K562 (cell line): ENCODE data around the gene NINL. TPM values are rescaled to one million over a fixed set of nuclear protein-coding genes. Genes with fewer than 3 reads are reported as not detected.

Source experiments
- ATAC-seq: fragments of 200-7000 bp; cut with Tn5 transposase; 3 replicates; pipeline ENCODE4 v1.9.1; 2020; ENCODE audit warnings: moderate library complexity
- BruUV-seq: library from RNA; stranded (reverse); fragments of 400-500 nt; replicated peaks from 2 replicates; lab custom pipeline; 2021; lab: Mats Ljungman, UMichigan
- CTCF ChIA-PET: fragments of 300-600 bp; formaldehyde crosslinking; extraction: SDS; loops from one replicate; lab custom pipeline; 2021; ENCODE audit warnings: low intra/inter-chr PET ratio; lab: Yijun Ruan, JAX
- POLR2A ChIA-PET: fragments of 300-600, 350-650 bp; sonication (Branson Sonifier 250); formaldehyde crosslinking; extraction: SDS; loops from one replicate; lab custom pipeline; 2021; ENCODE audit warnings: antibody characterized with exemption, inconsistent platforms; lab: Yijun Ruan, JAX
- DNase-seq, 4 experiments: peaks; one replicate each; pipeline versions ENCODE4 v3.0.0 to v3.0.0-alpha.2; 2011 to 2018; ENCODE audit warnings: low spot score in 3 of 4, mixed read lengths in 3 of 4; ENCODE audit errors: extremely low read depth in 1 of 4
- FAIRE-seq: peaks from 2 replicates; lab custom pipeline; 2011; peaks lifted over from hg19 to GRCh38; lab: Jason Lieb, UNC
- H2AFZ ChIP-seq: 2 replicates; pipeline ENCODE4 v1.6.0; 2011; ENCODE audit warnings: low read depth, low read length, control low read depth, inconsistent platforms
- H3K27ac ChIP-seq: fragments of 200-600 bp; 3 replicates; pipeline ENCODE4 v1.8.0; 2011; ENCODE audit warnings: low read depth, mild to moderate bottlenecking, control low read depth, inconsistent platforms, low read length, moderate library complexity, mixed read lengths; ENCODE audit errors: extremely low read depth
- H3K27me3 ChIP-seq, 2 experiments: fragments of 300-600 bp in 1 of 2; 2 replicates in 1 of 2; 3 replicates in 1 of 2; pipeline versions ENCODE4 v1.6.0 to v1.8.0; 2011; ENCODE audit warnings: inconsistent platforms in 2 of 2, low read length in 2 of 2, mild to moderate bottlenecking in 1 of 2, mixed read lengths in 1 of 2, moderate library complexity in 1 of 2; ENCODE audit not compliant: control insufficient read depth in 2 of 2, insufficient read depth in 2 of 2
- H3K36me3 ChIP-seq: fragments of 300-600 bp; 3 replicates; pipeline ENCODE4 v1.8.0; 2011; ENCODE audit warnings: mild to moderate bottlenecking, low read length, inconsistent platforms; ENCODE audit not compliant: control insufficient read depth, insufficient read depth
- H3K4me1 ChIP-seq, 2 experiments: fragments of 200-600 bp in 1 of 2; replicated peaks in 1 of 2; 2 replicates in 1 of 2; 3 replicates in 1 of 2; pipeline versions ENCODE4 v1.5.1 to v1.8.0; 2011; ENCODE audit warnings: inconsistent platforms in 2 of 2, low read length in 2 of 2, mild to moderate bottlenecking in 1 of 2, mixed read lengths in 1 of 2, moderate library complexity in 1 of 2; ENCODE audit not compliant: control insufficient read depth in 2 of 2, insufficient read depth in 2 of 2
- H3K4me2 ChIP-seq: 2 replicates; pipeline ENCODE4 v1.6.1; 2011; ENCODE audit warnings: low read length, control low read depth, inconsistent platforms, mixed read lengths; ENCODE audit not compliant: insufficient read depth
- H3K4me3 ChIP-seq: fragments of 200-600 bp; sonication (generic), shearing (Covaris generic); 2 replicates; pipeline ENCODE4 v1.5.1; 2016; ENCODE audit warnings: control low read depth, inconsistent platforms
- H3K79me2 ChIP-seq: fragments of 200-600 bp; 3 replicates; pipeline ENCODE4 v1.8.0; 2011; ENCODE audit warnings: low read length, inconsistent platforms; ENCODE audit not compliant: control insufficient read depth, insufficient read depth
- H3K9ac ChIP-seq, 2 experiments: 2 replicates each; pipeline versions ENCODE4 v1.6.0 to v1.6.1; 2011; ENCODE audit warnings: low read depth in 2 of 2, low read length in 2 of 2, control low read depth in 1 of 2, inconsistent platforms in 1 of 2, mild to moderate bottlenecking in 1 of 2, mixed read lengths in 1 of 2; ENCODE audit not compliant: insufficient read depth in 1 of 2
- H3K9me1 ChIP-seq: one replicate; pipeline ENCODE4 v1.6.0; 2011; ENCODE audit warnings: inconsistent platforms, mild to moderate bottlenecking, low read length, moderate library complexity; ENCODE audit not compliant: control insufficient read depth, insufficient read depth
- H3K9me3 ChIP-seq: replicated peaks from 2 replicates; pipeline ENCODE4 v1.5.1; 2011; ENCODE audit warnings: low read depth, low read length, inconsistent platforms; ENCODE audit not compliant: control insufficient read depth, insufficient read depth
- H4K20me1 ChIP-seq: replicated peaks from 2 replicates; pipeline ENCODE4 v1.6.1; 2011; ENCODE audit warnings: low read length, inconsistent platforms, mixed read lengths; ENCODE audit not compliant: control insufficient read depth, insufficient read depth
- DPF2 ChIP-seq: fragments of 450-650 bp; IDR thresholded peaks from 2 replicates; pipeline ENCODE4 v1.6.1; 2016
- JUN ChIP-seq, 2 experiments: sonication (generic) in 1 of 2; formaldehyde crosslinking in 1 of 2; IDR thresholded peaks; 2 replicates each; pipeline versions ENCODE4 v1.6.1 to v1.8.0; 2012 to 2022; ENCODE audit warnings: borderline replicate concordance in 2 of 2, mild to moderate bottlenecking in 2 of 2, improper control_type of control experiment in 1 of 2, low read depth in 1 of 2, low read length in 1 of 2, missing genetic modification reagents in 1 of 2
- MECOM ChIP-seq: fragments of 250-450 bp; sonication (Bioruptor Pico); IDR thresholded peaks from 2 replicates; pipeline ENCODE4 v1.8.0; 2022; ENCODE audit warnings: inconsistent platforms
- NBN ChIP-seq: fragments of 450-650 bp; IDR thresholded peaks from 2 replicates; pipeline ENCODE4 v1.6.1; 2016; ENCODE audit warnings: low read depth, mild to moderate bottlenecking
- POLR3G ChIP-seq: IDR thresholded peaks from 2 replicates; pipeline ENCODE4 v1.6.1; 2011; ENCODE audit not compliant: insufficient read length, insufficient replicate concordance; ENCODE audit errors: extremely low read depth
- PURB ChIP-seq: sonication (generic); formaldehyde crosslinking; IDR thresholded peaks from 2 replicates; pipeline ENCODE4 v1.9.0; 2021; ENCODE audit warnings: low read depth, mild to moderate bottlenecking, missing genetic modification reagents
- RUNX1 ChIP-seq: sonication (generic); IDR thresholded peaks from 2 replicates; pipeline ENCODE4 v1.6.1; 2016; ENCODE audit warnings: antibody characterized with exemption, low read depth
- SAFB ChIP-seq: fragments of 200-400 bp; formaldehyde crosslinking; IDR thresholded peaks from 2 replicates; pipeline ENCODE4 v1.6.1; 2017; ENCODE audit warnings: low read depth, low read length, borderline replicate concordance
- SRSF7 ChIP-seq: fragments of 200-400 bp; formaldehyde crosslinking; optimal IDR thresholded peaks from 2 replicates; pipeline ENCODE3; 2017; ENCODE audit warnings: mild to moderate bottlenecking, low read depth, low read length
- ZBTB34 ChIP-seq: fragments of 250-450 bp; sonication (Bioruptor Pico); IDR thresholded peaks from 2 replicates; pipeline ENCODE4 v1.8.0; 2021; ENCODE audit warnings: mild to moderate bottlenecking, moderate library complexity
- ZNF512 ChIP-seq: IDR thresholded peaks from 2 replicates; pipeline ENCODE4 v1.6.1; 2016; ENCODE audit warnings: missing genetic modification characterization, missing compliant biosample characterization
- WGBS: fragments of 100-300 bp; shearing (Covaris generic); methylation state at CpG from one replicate; pipeline ENCODE4 v1.1.6; 2016; ENCODE audit warnings: low coverage, mixed read lengths; ENCODE audit not compliant: insufficient coverage; ENCODE audit errors: missing lambda C conversion rate; 5-methylcytosine and 5-hydroxymethylcytosine counted together
- in situ Hi-C: fragments of 300-500 bp; cut with MboI; formaldehyde crosslinking; loops from 4 replicates; pipeline ENCODE4 v1.15.0; 2018; ENCODE audit warnings: inconsistent platforms, mixed read lengths
- intact Hi-C: fragments of 100-400 bp; cut with micrococcal nuclease; formaldehyde crosslinking; loops from 2 replicates; pipeline ENCODE4 v1.14.2; 2022
- polyA plus RNA-seq, 8 experiments: library from polyadenylated mRNA; depleted of rRNA in 4 of 8; stranded (reverse) in 5 of 8; unstranded in 3 of 8; fragments of >200 nt; fragmentation: Nextera tagmentation in 2 of 8; fragmentation: Illumina TruSeq in 1 of 8; extraction: Ambion mirVana in 2 of 8; extraction: Trizol in 1 of 8; gene quantifications; 2 replicates each; pipeline versions ENCODE4 v1.2.1 to v1.2.3, GENCODE V29; 2011 to 2014; ENCODE audit warnings: inconsistent platforms in 1 of 8, missing spikeins in 1 of 8
- total RNA-seq, 7 experiments: library from RNA; depleted of rRNA in 6 of 7; stranded (reverse); fragments of >200 nt in 6 of 7; fragmentation: Illumina TruSeq in 2 of 7; extraction: Trizol in 2 of 7; gene quantifications; 2 replicates each; pipeline versions ENCODE4 v1.2.1 to v1.2.3, GENCODE V29; 2011 to 2021; ENCODE audit warnings: low replicate concordance in 1 of 7

The NINL gene
- total and polyA plus RNA-seq, 9 of the 15 experiments (the other 6 are each of a cell fraction or from before 2014, with no cell fraction given): 0.03 to 0.22 (median 0.05) TPM; not detected in 5

- Histone ChIP-seq H3K9me1 (no peaks in the 10 kb centered on the region), H3K27me3 (no peaks in the 10 kb centered on the region), H2AFZ (no peak overlapping the region), H3K27ac (no peak overlapping the region), H3K36me3 (no peaks in the 10 kb centered on the region), H3K4me3 (no peak overlapping the region), H3K79me2 (no peaks in the 10 kb centered on the region), H3K4me2 (no peak overlapping the region), H3K9me3 (no peaks in the 10 kb centered on the region), H4K20me1 (no peaks in the 10 kb centered on the region), H3K4me1 (peaks cover 0 to 15% of the 10 kb centered on the region in 2 experiments; a peak in 2 of 5 replicates), H3K9ac (no peak overlapping the region)
- TF ChIP-seq SRSF7 (no peak), ZNF512 (no peak), JUN (IDR thresholded peaks at IDR 0.05; ENCODE audit: borderline replicate concordance, low read depth, low read length) (no peak), JUN (CRISPR knock-in tag; IDR thresholded peaks at IDR 0.05; ENCODE audit: borderline replicate concordance) (no peak)
- FAIRE-seq: no peak
- POLR2A ChIA-PET: no interaction called here
- in situ Hi-C loops: no loop called here
- no peak for DNase-seq
- intact Hi-C loops: no loop called here
- ATAC-seq: no peak
- BruUV-seq: no TSS peak
- 0% methylated on average over 4 of the region's 4 CpGs for WGBS
- CTCF ChIA-PET: no interaction called here
Observed at GRCh38 chr20:25547063-25547462, 38.3 kb downstream of the NINL start.

GRCh38 chr20:25546048-25546447, 39.3 kb downstream of the NINL start:
- Histone ChIP-seq H3K9me1 (no peaks in the 10 kb centered on the region), H3K4me2 (no peak overlapping the region), H3K4me3 (no peak overlapping the region), H3K36me3 (no peaks in the 10 kb centered on the region), H3K9me3 (no peaks in the 10 kb centered on the region), H3K27ac (no peak overlapping the region), H2AFZ (no peak overlapping the region), H3K9ac (no peak overlapping the region), H3K79me2 (no peaks in the 10 kb centered on the region), H3K27me3 (no peaks in the 10 kb centered on the region), H4K20me1 (no peaks in the 10 kb centered on the region), H3K4me1 (peaks cover 0 to 15% of the 10 kb centered on the region in 2 experiments; a peak in 2 of 5 replicates)
- in situ Hi-C loops: no loop called here
- ChIA-PET POLR2A (no interaction called here), CTCF (no interaction called here)
- ATAC-seq: no peak
- FAIRE-seq: no peak
- 23% methylated on average over 4 of the region's 4 CpGs for WGBS
- intact Hi-C loops: no loop called here
- no peak for DNase-seq
- no peak for TF ChIP-seq SAFB
- TF ChIP-seq ZBTB34: no peak
- no peak for TF ChIP-seq POLR3G
- TF ChIP-seq PURB (CRISPR knock-in tag): no peak
- TF ChIP-seq DPF2: no peak
- no peak for TF ChIP-seq MECOM (CRISPR knock-in tag)
- no peak for TF ChIP-seq NBN
- no peak for TF ChIP-seq RUNX1
- BruUV-seq: no TSS peak
